Activated gamma-delta T cell (primary cell): Measurements from ENCODE around the gene ABAT.

Source experiments
- DNase-seq: peaks from one replicate; lab custom pipeline; 2025; lab: John Stamatoyannopoulos, UW

The ABAT gene

DNA sequence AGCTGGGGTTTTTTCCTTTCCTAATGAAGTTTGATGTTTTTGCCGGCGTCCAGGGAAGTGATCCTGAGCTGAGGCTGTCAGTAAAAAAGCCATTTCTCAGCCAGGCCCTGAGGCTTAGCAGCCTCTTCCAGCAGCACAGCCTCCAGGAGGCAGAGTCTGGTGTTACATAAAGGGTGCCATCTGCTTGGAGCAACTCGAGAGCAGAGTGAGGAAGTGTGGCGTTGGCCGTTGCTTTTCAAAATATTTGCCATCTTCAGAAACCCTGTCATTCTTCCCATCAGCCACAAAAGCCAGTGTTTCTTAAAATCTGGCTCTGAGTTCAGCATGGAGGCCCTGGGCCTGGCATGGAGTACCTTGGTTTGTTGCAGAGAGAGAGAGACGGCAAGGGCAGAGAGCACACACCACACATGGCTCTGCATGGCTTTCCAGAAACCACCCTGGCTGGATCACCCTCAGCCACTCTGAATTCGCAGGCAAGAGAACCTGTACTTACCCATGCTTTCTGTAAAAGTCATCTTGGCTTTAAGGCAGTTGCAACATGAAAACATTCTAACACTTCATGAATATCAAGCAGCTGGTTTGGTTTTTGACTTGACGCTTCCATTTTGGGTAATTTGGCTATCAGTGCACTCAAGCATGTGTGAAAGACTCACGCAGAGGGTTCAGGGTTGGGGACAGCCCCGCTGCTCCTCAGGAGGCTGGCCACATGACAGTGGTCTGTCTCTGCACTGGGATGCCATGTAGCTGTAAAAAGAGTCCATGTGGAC lies 144.3 kb downstream of the ABAT start:
- no peak for DNase-seq

DNA sequence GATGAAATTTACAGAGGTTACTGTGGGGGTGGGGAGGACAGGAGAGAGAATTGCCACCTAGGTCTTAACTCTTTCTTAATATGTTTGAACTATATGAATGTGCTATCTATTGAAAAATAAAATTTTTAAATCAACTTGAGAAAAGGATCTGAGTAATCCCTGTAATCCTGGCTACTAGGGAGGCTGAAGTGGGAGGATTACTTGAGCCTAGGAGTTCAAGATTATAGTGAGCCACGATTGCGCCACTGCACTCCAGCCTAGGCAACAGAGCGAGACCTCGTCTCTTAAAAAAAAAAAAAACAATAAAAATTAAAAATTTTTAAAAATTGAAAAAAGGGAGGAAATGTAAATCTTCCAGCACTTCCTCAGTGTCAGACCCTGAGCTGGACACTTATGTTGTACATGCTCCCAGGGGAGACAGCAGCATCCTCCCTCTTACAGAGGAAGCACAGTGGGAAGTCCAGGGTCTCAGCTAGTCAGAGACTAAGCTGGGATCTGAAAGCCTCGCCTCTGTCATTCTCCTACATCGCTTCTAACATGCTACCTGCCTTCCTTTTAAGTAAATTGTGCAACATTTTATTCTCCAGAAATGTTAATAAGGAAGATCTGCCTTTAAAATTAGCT lies 145.1 kb downstream of the ABAT start:
- no peak for DNase-seq

DNA sequence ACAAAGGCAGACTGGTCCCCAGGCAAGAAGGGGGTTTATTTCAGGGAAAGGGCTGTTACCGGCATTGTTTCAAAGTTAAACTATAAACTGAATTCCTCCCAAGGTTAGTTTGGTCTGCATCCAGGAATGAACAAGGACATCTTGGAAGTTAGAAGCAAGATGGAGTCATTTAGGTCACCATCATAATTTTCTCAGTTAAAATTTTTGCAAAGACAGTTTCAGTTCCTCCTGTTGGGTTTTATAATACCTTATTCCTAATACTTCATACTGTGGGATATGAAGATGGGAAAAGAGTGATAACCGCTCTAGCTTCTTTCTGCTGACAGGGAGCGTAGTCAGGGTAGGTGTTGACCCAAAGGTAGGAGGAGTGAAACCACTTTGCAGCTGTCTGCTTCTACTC lies 148.0 kb downstream of the ABAT start:
- DNase-seq: no peak

DNA sequence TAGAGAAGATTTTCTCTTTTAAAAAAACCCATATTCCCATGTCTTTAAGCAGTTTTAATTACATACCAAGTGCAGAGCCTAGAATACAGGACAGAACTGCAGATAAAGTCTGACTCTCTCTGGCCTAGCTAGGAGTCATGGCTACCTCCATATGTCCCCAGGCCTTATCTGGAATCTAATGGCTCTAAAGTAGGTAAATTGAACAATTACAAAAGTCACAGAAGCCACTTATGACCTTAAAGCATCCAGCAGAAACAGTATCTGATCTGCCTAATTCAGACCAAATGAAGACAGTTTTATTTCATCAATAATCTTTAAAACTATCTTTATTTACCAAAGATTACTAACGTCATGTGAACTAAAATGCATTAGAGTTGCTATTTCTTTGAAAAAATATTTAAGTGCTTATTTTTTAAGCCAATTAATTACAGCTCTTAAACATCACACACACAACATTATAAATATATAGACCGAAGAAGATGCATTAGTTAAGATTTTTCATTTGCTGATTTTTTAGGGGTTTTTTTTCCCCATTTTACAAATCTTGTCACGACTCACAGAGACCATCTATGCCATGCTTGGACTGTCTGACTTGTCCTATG lies 152.0 kb downstream of the ABAT start:
- DNase-seq: no peak

GRCh38 chr16:8828541-8829165 lies 154.2 kb downstream of the ABAT start:
- DNase-seq: no peak

GRCh38 chr16:8831450-8831849 lies 157.0 kb downstream of the ABAT start:
- DNase-seq: no peak

GRCh38 chr16:8831871-8832716 lies 157.7 kb downstream of the ABAT start:
- DNase-seq: no peak

- no peak for DNase-seq
Observed at GRCh38 chr16:8832717-8833105, 158.3 kb downstream of the ABAT start.
